ENCODE measurements around the gene SPEM1. TPM values are rescaled to one million over a fixed set of nuclear protein-coding genes. Genes with fewer than 3 reads are reported as not detected.

SPEM1 gene
- total and polyA plus RNA-seq, 2 of the 13 experiments (the other 11 are each of a cell fraction or from before 2014, with no cell fraction given) = not detected

DNA sequence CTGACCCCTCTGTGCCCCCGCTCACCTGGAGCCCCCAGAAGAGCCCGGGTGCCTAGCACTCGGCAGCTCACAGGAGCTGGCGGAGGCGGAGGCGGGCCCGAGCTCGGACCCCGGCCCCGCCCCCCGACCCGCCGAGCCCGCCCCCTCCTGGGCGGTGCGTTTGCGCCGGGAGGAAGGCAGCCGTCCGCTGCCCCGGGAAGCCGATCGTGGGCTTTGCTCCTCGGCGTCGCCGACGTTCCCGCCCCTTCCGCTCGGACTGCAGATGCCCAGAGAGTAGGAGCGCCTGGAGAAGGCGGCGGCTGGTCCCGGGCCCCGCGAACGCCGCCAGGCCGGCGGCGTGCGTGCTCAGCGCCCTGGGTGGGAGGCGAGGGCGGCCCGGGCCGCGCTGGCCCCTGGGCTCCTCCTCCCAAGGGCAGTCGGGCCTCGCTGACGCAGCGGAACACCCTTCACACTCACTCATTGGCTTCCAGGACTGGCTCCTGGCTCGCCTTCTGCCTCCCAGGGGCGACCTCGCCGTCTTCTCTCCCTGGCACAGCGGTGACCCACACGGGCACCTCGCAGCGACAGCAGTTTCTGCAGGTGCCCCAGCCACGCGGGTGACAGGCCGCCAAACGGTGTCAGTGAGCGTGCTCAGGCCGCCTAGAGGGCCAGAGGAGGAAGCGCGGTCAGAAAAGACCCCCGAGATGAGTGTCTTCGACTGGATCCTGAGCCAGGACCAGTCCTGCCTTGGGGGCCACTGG, 25.5 kb upstream of the SPEM1 start, which contains the start of gene PLSCR3 (continued):
- TF ChIP-seq, protein P1, sequence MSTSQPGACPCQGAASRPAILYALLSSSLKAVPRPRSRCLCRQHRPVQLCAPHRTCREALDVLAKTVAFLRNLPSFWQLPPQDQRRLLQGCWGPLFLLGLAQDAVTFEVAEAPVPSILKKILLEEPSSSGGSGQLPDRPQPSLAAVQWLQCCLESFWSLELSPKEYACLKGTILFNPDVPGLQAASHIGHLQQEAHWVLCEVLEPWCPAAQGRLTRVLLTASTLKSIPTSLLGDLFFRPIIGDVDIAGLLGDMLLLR (CRISPR knock-in tag; IDR thresholded peaks at IDR 0.05) = 0 out of 2 replicates have a peak, but pooled peaks have one; percentile 30
- TF ChIP-seq, protein P2, sequence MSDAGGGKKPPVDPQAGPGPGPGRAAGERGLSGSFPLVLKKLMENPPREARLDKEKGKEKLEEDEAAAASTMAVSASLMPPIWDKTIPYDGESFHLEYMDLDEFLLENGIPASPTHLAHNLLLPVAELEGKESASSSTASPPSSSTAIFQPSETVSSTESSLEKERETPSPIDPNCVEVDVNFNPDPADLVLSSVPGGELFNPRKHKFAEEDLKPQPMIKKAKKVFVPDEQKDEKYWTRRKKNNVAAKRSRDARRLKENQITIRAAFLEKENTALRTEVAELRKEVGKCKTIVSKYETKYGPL (CRISPR knock-in tag; IDR thresholded peaks at IDR 0.05) = no peak
- TF ChIP-seq ZNF792 (CRISPR knock-in tag; IDR thresholded peaks at IDR 0.05) (peak; percentile 32; the same call in 1 of the 2 replicates), PHF8 (CRISPR knock-in tag; IDR thresholded peaks at IDR 0.05) (peak; percentile 65), ZNF781 (CRISPR knock-in tag; IDR thresholded peaks at IDR 0.05; ENCODE audit: borderline replicate concordance, not compliant biosample characterization) (peak; percentile 52), HNRNPLL (IDR thresholded peaks at IDR 0.05; ENCODE audit: low read depth, low read length, poor library complexity, severe bottlenecking) (peak; percentile 64), GABPB1 (CRISPR knock-in tag; IDR thresholded peaks at IDR 0.05) (peak; percentile 84), ZNF766 (CRISPR knock-in tag; IDR thresholded peaks at IDR 0.05; ENCODE audit: borderline replicate concordance) (peak; percentile 81; the same call in 1 of the 2 replicates), ATF7 (IDR thresholded peaks at IDR 0.05) (no peak), ATF7 (CRISPR knock-in tag; IDR thresholded peaks at IDR 0.05) (no peak), POLR2A (IDR thresholded peaks at IDR 0.05; ENCODE audit: insufficient read depth in 1 of 2, low read depth in 2 of 2, low read length in 2 of 2) (peak; percentile 59 to 84; a peak in 3 of 4 replicates)
- TF ChIP-seq, protein P3, sequence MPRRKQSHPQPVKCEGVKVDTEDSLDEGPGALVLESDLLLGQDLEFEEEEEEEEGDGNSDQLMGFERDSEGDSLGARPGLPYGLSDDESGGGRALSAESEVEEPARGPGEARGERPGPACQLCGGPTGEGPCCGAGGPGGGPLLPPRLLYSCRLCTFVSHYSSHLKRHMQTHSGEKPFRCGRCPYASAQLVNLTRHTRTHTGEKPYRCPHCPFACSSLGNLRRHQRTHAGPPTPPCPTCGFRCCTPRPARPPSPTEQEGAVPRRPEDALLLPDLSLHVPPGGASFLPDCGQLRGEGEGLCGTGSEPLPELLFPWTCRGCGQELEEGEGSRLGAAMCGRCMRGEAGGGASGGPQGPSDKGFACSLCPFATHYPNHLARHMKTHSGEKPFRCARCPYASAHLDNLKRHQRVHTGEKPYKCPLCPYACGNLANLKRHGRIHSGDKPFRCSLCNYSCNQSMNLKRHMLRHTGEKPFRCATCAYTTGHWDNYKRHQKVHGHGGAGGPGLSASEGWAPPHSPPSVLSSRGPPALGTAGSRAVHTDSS (CRISPR knock-in tag; conservative IDR thresholded peaks at IDR 0.05) = no peak
- TF ChIP-seq, protein P4, sequence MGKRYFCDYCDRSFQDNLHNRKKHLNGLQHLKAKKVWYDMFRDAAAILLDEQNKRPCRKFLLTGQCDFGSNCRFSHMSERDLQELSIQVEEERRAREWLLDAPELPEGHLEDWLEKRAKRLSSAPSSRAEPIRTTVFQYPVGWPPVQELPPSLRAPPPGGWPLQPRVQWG (CRISPR knock-in tag; IDR thresholded peaks at IDR 0.05; ENCODE audit: borderline replicate concordance, low read depth) = no peak
- TF ChIP-seq, protein P5, sequence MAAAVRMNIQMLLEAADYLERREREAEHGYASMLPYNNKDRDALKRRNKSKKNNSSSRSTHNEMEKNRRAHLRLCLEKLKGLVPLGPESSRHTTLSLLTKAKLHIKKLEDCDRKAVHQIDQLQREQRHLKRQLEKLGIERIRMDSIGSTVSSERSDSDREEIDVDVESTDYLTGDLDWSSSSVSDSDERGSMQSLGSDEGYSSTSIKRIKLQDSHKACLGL (CRISPR knock-in tag; IDR thresholded peaks at IDR 0.05) = peak; percentile 50; the same call in 1 of the 2 replicates
- TF ChIP-seq, protein P6, sequence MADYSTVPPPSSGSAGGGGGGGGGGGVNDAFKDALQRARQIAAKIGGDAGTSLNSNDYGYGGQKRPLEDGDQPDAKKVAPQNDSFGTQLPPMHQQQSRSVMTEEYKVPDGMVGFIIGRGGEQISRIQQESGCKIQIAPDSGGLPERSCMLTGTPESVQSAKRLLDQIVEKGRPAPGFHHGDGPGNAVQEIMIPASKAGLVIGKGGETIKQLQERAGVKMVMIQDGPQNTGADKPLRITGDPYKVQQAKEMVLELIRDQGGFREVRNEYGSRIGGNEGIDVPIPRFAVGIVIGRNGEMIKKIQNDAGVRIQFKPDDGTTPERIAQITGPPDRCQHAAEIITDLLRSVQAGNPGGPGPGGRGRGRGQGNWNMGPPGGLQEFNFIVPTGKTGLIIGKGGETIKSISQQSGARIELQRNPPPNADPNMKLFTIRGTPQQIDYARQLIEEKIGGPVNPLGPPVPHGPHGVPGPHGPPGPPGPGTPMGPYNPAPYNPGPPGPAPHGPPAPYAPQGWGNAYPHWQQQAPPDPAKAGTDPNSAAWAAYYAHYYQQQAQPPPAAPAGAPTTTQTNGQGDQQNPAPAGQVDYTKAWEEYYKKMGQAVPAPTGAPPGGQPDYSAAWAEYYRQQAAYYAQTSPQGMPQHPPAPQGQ (CRISPR knock-in tag; IDR thresholded peaks at IDR 0.05; ENCODE audit: borderline replicate concordance) = 0 out of 2 replicates have a peak, but pooled peaks have one; percentile 21
- TF ChIP-seq, protein P7, sequence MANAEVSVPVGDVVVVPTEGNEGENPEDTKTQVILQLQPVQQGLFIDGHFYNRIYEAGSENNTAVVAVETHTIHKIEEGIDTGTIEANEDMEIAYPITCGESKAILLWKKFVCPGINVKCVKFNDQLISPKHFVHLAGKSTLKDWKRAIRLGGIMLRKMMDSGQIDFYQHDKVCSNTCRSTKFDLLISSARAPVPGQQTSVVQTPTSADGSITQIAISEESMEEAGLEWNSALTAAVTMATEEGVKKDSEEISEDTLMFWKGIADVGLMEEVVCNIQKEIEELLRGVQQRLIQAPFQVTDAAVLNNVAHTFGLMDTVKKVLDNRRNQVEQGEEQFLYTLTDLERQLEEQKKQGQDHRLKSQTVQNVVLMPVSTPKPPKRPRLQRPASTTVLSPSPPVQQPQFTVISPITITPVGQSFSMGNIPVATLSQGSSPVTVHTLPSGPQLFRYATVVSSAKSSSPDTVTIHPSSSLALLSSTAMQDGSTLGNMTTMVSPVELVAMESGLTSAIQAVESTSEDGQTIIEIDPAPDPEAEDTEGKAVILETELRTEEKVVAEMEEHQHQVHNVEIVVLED (CRISPR knock-in tag; IDR thresholded peaks at IDR 0.05; ENCODE audit: borderline replicate concordance) = peak; percentile 42; the same call in 1 of the 2 replicates
- TF ChIP-seq, protein P8, sequence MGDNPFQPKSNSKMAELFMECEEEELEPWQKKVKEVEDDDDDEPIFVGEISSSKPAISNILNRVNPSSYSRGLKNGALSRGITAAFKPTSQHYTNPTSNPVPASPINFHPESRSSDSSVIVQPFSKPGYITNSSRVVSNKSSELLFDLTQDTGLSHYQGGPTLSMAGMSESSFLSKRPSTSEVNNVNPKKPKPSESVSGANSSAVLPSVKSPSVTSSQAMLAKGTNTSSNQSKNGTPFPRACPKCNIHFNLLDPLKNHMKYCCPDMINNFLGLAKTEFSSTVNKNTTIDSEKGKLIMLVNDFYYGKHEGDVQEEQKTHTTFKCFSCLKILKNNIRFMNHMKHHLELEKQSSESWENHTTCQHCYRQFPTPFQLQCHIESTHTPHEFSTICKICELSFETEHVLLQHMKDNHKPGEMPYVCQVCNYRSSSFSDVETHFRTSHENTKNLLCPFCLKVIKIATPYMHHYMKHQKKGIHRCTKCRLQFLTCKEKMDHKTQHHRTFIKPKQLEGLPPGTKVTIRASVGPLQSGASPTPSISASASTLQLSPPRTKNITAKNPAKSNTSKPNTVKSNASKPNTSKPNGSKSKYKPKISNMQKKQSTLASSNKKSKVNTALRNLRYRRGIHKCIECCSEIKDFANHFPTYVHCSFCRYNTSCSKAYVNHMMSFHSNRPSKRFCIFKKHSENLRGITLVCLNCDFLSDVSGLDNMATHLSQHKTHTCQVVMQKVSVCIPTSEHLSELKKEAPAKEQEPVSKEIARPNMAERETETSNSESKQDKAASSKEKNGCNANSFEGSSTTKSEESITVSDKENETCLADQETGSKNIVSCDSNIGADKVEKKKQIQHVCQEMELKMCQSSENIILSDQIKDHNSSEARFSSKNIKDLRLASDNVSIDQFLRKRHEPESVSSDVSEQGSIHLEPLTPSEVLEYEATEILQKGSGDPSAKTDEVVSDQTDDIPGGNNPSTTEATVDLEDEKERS (CRISPR knock-in tag; IDR thresholded peaks at IDR 0.05) = 0 out of 2 replicates have a peak, but pooled peaks have one; percentile 56
